PC-3 (cell line): ENCODE results near the gene TMOD4. TPM values are rescaled to one million over a fixed set of nuclear protein-coding genes. Genes with fewer than 3 reads are reported as not detected.

Source experiments
- ATAC-seq: fragments of 200-7000 bp; cut with Tn5 transposase; 2 replicates; pipeline ENCODE4 v1.9.1; 2020; ENCODE audit warnings: mild to moderate bottlenecking, moderate library complexity
- BruUV-seq: library from RNA; stranded (reverse); fragments of 400-500 nt; replicated peaks from 2 replicates; lab custom pipeline; 2021; lab: Mats Ljungman, UMichigan
- CTCF ChIA-PET: fragments of 300-600 bp; sonication (Branson Sonifier 250); formaldehyde crosslinking; loops from one replicate; lab custom pipeline; 2022; ENCODE audit warnings: antibody characterized with exemption; lab: Charles Lee
- POLR2A ChIA-PET: fragments of 300-600 bp; sonication (Branson Sonifier 250); formaldehyde crosslinking; loops from one replicate; lab custom pipeline; 2022; ENCODE audit warnings: antibody characterized with exemption; ENCODE audit not compliant: unreplicated experiment; lab: Charles Lee
- DNase-seq: peaks from one replicate; pipeline ENCODE4 v3.0.0-alpha.2; 2015
- H2AFZ ChIP-seq: fragments of 300-600 bp; sonication (generic); 2 replicates; pipeline ENCODE4 v1.6.0; 2016; ENCODE audit warnings: antibody characterized with exemption, low read length
- H3F3A ChIP-seq: fragments of 300-600 bp; sonication (generic); one replicate; pipeline ENCODE4 v1.6.0; 2017; ENCODE audit warnings: antibody characterized with exemption, low read length, control low read depth, mild to moderate bottlenecking; ENCODE audit not compliant: unreplicated experiment
- H3K27ac ChIP-seq: fragments of 300-600 bp; sonication (generic); 2 replicates; pipeline ENCODE4 v1.5.1; 2016; ENCODE audit warnings: mild to moderate bottlenecking, low read length
- H3K27me3 ChIP-seq: fragments of 300-600 bp; sonication (generic); 2 replicates; pipeline ENCODE4 v1.6.1; 2016; ENCODE audit warnings: low read length, mixed read lengths
- H3K36me3 ChIP-seq: fragments of 300-600 bp; sonication (generic); 2 replicates; pipeline ENCODE4 v1.6.1; 2016; ENCODE audit warnings: low read depth, mixed run types, low read length, mixed read lengths
- H3K4me1 ChIP-seq: fragments of 300-600 bp; sonication (generic); 2 replicates; pipeline ENCODE4 v1.5.1; 2016; ENCODE audit warnings: low read length; ENCODE audit not compliant: insufficient read depth
- H3K4me2 ChIP-seq: fragments of 300-600 bp; sonication (generic); 2 replicates; pipeline ENCODE4 v1.6.0; 2016; ENCODE audit warnings: low read length
- H3K4me3 ChIP-seq: fragments of 300-600 bp; sonication (generic); 2 replicates; pipeline ENCODE4 v1.5.1; 2016; ENCODE audit warnings: mild to moderate bottlenecking, low read length, mixed read lengths
- H3K79me2 ChIP-seq: fragments of 300-600 bp; sonication (generic); 2 replicates; pipeline ENCODE4 v1.6.1; 2017; ENCODE audit warnings: low read length, mixed read lengths
- H3K9ac ChIP-seq: fragments of 300-600 bp; sonication (generic); 2 replicates; pipeline ENCODE4 v1.6.0; 2016; ENCODE audit warnings: mild to moderate bottlenecking, low read length
- H3K9me2 ChIP-seq: fragments of 300-600 bp; sonication (generic); replicated peaks from 2 replicates; pipeline ENCODE4 v1.6.1; 2016; ENCODE audit warnings: mixed run types, low read length, mixed read lengths
- H3K9me3 ChIP-seq: fragments of 300-600 bp; sonication (generic); 2 replicates; pipeline ENCODE4 v1.6.1; 2016; ENCODE audit warnings: low read length, mixed read lengths
- H4K20me1 ChIP-seq: fragments of 300-600 bp; sonication (generic); 2 replicates; pipeline ENCODE4 v1.6.1; 2016; ENCODE audit warnings: low read length, mixed read lengths
- EZH2 ChIP-seq: fragments of 300-600 bp; sonication (generic); IDR thresholded peaks from one replicate; pipeline ENCODE4 v1.6.1; 2017; ENCODE audit warnings: antibody characterized with exemption, mild to moderate bottlenecking, low read length; ENCODE audit not compliant: unreplicated experiment
- EZH2phosphoT487 ChIP-seq: fragments of 300-600 bp; sonication (generic); IDR thresholded peaks from 2 replicates; pipeline ENCODE4 v1.6.1; 2018; ENCODE audit warnings: mild to moderate bottlenecking, antibody characterized with exemption, low read length, borderline replicate concordance
- intact Hi-C: fragments of 100-400 bp; cut with micrococcal nuclease; formaldehyde crosslinking; loops from 2 replicates; pipeline ENCODE4 v1.9.0; 2023
- total RNA-seq: library from RNA; depleted of rRNA; stranded (reverse); fragments of >200 nt; gene quantifications from 2 replicates; pipeline ENCODE4 v1.2.3, GENCODE V29; 2014
- TF ChIP-seq, protein P1 (sequence below): fragments of 300-600 bp; sonication (generic); conservative IDR thresholded peaks from 2 replicates; pipeline ENCODE4 v1.5.1; 2017; ENCODE audit warnings: antibody characterized with exemption, low read depth, mild to moderate bottlenecking, low read length

TMOD4 gene
- total RNA-seq, 1 experiment from 2014 or later, result 2.7 TPM

DNA sequence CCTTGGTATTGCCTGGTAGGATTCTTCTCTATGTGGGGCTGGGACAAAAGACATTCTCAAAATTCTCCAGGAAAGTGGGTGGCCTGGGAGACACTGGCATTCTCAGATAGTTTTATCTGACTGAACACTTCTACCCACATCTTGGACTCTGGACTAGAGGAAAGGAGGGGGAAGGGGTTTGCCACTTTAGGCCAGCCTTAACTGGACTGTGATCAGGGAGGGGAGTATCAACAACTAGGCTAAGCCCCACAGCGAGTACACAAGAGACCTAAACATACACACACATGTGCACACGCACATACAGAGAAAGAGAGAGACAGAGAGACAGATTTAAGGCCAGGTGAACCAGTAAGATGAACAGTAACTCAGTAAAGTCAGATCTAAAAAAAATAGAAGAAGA lies 28.1 kb downstream of the TMOD4 start:
- Histone ChIP-seq H3K9me3 (no peaks in the 10 kb centered on the region), H3F3A (no peaks in the 10 kb centered on the region), H3K9ac (no peak overlapping the region), H3K79me2 (no peaks in the 10 kb centered on the region), H3K27me3 (no peaks in the 10 kb centered on the region), H3K9me2 (no peaks in the 10 kb centered on the region), H2AFZ (no peak overlapping the region), H3K36me3 (no peaks in the 10 kb centered on the region), H3K27ac (no peak overlapping the region), H3K4me2 (no peak overlapping the region), H3K4me3 (no peak overlapping the region), H4K20me1 (no peaks in the 10 kb centered on the region), H3K4me1 (peaks cover 8% of the 10 kb centered on the region; the same call in 1 of the 2 replicates)
- ATAC-seq (no peak), DNase-seq (no peak)
- no TSS peak for BruUV-seq
- POLR2A ChIA-PET, result no interaction called here
- CTCF ChIA-PET, result no interaction called here
- intact Hi-C loops, result loop anchor here (5.0 kb wide), 1 partner anchor 45 kb away; no protein-coding TSS in a partner anchor
- TF ChIP-seq, protein P1, sequence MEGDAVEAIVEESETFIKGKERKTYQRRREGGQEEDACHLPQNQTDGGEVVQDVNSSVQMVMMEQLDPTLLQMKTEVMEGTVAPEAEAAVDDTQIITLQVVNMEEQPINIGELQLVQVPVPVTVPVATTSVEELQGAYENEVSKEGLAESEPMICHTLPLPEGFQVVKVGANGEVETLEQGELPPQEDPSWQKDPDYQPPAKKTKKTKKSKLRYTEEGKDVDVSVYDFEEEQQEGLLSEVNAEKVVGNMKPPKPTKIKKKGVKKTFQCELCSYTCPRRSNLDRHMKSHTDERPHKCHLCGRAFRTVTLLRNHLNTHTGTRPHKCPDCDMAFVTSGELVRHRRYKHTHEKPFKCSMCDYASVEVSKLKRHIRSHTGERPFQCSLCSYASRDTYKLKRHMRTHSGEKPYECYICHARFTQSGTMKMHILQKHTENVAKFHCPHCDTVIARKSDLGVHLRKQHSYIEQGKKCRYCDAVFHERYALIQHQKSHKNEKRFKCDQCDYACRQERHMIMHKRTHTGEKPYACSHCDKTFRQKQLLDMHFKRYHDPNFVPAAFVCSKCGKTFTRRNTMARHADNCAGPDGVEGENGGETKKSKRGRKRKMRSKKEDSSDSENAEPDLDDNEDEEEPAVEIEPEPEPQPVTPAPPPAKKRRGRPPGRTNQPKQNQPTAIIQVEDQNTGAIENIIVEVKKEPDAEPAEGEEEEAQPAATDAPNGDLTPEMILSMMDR, result no peak
- no peak for TF ChIP-seq EZH2
- TF ChIP-seq EZH2phosphoT487, result no peak

GRCh38 chr1:151147132-151147503 lies 28.7 kb downstream of the TMOD4 start:
- intact Hi-C loops, result loop anchor here (5.0 kb wide), 1 partner anchor 45 kb away; no protein-coding TSS in a partner anchor
- Histone ChIP-seq H3F3A (no peaks in the 10 kb centered on the region), H3K9me2 (no peaks in the 10 kb centered on the region), H3K4me2 (peak overlapping the region; percentile 93), H3K79me2 (no peaks in the 10 kb centered on the region), H2AFZ (peak overlapping the region; percentile 83), H3K4me3 (peak overlapping the region; percentile 70), H3K4me1 (peaks cover 8% of the 10 kb centered on the region; the same call in 1 of the 2 replicates), H3K27me3 (no peaks in the 10 kb centered on the region), H3K36me3 (no peaks in the 10 kb centered on the region), H3K27ac (no peak overlapping the region), H3K9ac (peak overlapping the region; percentile 10; the same call in 1 of the 2 replicates), H4K20me1 (no peaks in the 10 kb centered on the region), H3K9me3 (no peaks in the 10 kb centered on the region)
- CTCF ChIA-PET, result no interaction called here
- TF ChIP-seq EZH2phosphoT487, result no peak
- TF ChIP-seq, protein P1, result no peak
- no peak for TF ChIP-seq EZH2
- POLR2A ChIA-PET, result no interaction called here
- DNase-seq (no peak), ATAC-seq (no peak; the same call in 1 of the 2 replicates)
- BruUV-seq, result no TSS peak

DNA sequence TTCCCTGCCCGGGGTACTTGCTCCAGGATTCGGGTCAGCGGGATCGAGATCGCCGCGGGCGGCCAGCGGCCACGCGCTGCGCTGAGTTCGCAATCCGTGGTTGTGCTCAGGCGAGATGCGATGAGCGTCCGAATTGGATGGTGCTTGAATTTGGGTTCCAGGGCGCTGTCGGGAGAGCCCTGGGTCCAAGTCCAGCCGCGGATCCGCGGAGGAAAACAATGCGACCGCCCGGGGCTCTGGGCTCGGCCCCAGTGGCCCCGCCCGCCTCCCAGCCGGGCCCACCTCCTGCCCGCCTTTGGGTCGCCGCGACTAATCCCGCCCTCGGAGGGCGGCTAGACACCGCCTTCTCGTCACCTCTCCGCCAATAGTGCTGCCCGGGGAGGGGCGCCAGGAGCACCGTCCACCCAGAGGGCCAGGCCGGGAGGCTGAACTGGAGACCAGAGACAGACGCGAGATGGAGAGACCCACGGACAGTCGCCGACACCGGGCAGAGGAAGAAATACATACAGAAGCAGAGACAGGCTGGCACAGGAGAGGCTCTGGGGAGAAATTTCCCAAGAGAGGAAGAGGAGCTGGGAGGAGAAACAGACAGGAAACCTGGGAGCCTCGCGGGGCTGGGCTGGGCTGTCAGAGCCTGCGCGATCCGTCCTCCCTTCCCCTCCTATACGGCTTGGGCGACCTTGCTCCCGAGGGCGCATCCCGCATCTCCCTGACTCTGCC lies 29.2 kb downstream of the TMOD4 start, which contains the start of gene SEMA6C:
Gene SEMA6C, minus strand, starts transcription at position 220 of the 720 bp plus-strand sequence. CDS start 4,010 bp downstream, outside the sequence.
- Histone ChIP-seq H3K4me3 (peak within 1 kb of the TSS; percentile 70), H3K36me3 (no peaks in the 10 kb centered on the region), H3F3A (no peaks in the 10 kb centered on the region), H3K27me3 (no peaks in the 10 kb centered on the region), H3K4me2 (peak within 1 kb of the TSS; percentile 93), H3K79me2 (no peaks in the 10 kb centered on the region), H2AFZ (peak within 1 kb of the TSS; percentile 83), H3K9me2 (no peaks in the 10 kb centered on the region), H4K20me1 (no peaks in the 10 kb centered on the region), H3K4me1 (peaks cover 8% of the 10 kb centered on the region; the same call in 1 of the 2 replicates), H3K9me3 (no peaks in the 10 kb centered on the region), H3K27ac (no peak within 1 kb of the TSS), H3K9ac (peak within 1 kb of the TSS; percentile 49)
- TF ChIP-seq, protein P1, result no peak
- no peak for TF ChIP-seq EZH2phosphoT487
- no peak for TF ChIP-seq EZH2
- peak; percentile 96 for DNase-seq
- ChIA-PET CTCF (no interaction called here), POLR2A (no interaction called here)
- ATAC-seq, result peak; percentile 100
- BruUV-seq, result TSS peak; percentile 90
- intact Hi-C loops, result loop anchor here (5.0 kb wide), 1 partner anchor 44 kb away; no protein-coding TSS in a partner anchor
